Mesodermal cell (in vitro differentiated cells): ENCODE data around the gene MTPN.

ENCODE experiments used
- H3K27ac ChIP-seq: 2 replicates; pipeline ENCODE4 v1.7.0; 2013; ENCODE audit warnings: mild to moderate bottlenecking, low read depth, low read length, moderate library complexity; ENCODE audit not compliant: severe bottlenecking
- H3K36me3 ChIP-seq: 2 replicates; pipeline ENCODE4 v1.7.1; 2013; ENCODE audit warnings: mild to moderate bottlenecking, low read length, moderate library complexity; ENCODE audit not compliant: control insufficient read depth, insufficient read depth
- H3K4me1 ChIP-seq: one replicate; pipeline ENCODE4 v1.7.1; 2013; ENCODE audit warnings: mild to moderate bottlenecking, low read length; ENCODE audit not compliant: insufficient read depth, control insufficient read depth, poor library complexity, severe bottlenecking
- H3K4me3 ChIP-seq: 2 replicates; pipeline ENCODE4 v1.7.0; 2013; ENCODE audit warnings: low read length, control low read depth, mild to moderate bottlenecking; ENCODE audit not compliant: insufficient read depth, poor library complexity, severe bottlenecking; ENCODE audit errors: extremely low read depth
- H3K9me3 ChIP-seq: 2 replicates; pipeline ENCODE4 v1.7.1; 2013; ENCODE audit warnings: mild to moderate bottlenecking, low read length, moderate library complexity; ENCODE audit not compliant: control insufficient read depth
- WGBS, 2 experiments: methylation state at CpG; one replicate each; pipeline ENCODE4 v1.1.5; 2013; ENCODE audit warnings: missing lambda C conversion rate in 2 of 2; ENCODE audit not compliant: insufficient coverage in 2 of 2; 5-methylcytosine and 5-hydroxymethylcytosine counted together

MTPN gene

GRCh38 chr7:136006208-136006607 is 29.0 kb upstream of the MTPN start:
- Histone ChIP-seq H3K36me3 (no peaks in the 10 kb centered on the region), H3K27ac (no peak overlapping the region), H3K4me3 (no peak overlapping the region), H3K4me1 (no peaks in the 10 kb centered on the region), H3K9me3 (no peaks in the 10 kb centered on the region)
- WGBS, 2 experiments, result 85% methylated on average over 3 of the region's 3 CpGs; no CpG with 5 or more reads in 1 of the 2 experiments

- no peaks in the 10 kb centered on the region for H3K9me3 ChIP-seq
- H3K4me3 ChIP-seq, result no peak overlapping the region
- WGBS, 2 experiments, result 90 to 100% methylated on average over 2 of the region's 3 CpGs
- no peaks in the 10 kb centered on the region for H3K36me3 ChIP-seq
- no peaks in the 10 kb centered on the region for H3K4me1 ChIP-seq
- H3K27ac ChIP-seq, result no peak overlapping the region
These were observed 26.9 kb upstream of the MTPN start for GRCh38 chr7:136004083-136004482.

GRCh38 chr7:136002802-136003201 is 25.6 kb upstream of the MTPN start:
- no peaks in the 10 kb centered on the region for H3K4me1 ChIP-seq
- H3K27ac ChIP-seq, result no peak overlapping the region
- no peak overlapping the region for H3K4me3 ChIP-seq
- 67 to 80% methylated on average over 1 of the region's 1 CpG for WGBS, 2 experiments
- H3K9me3 ChIP-seq, result no peaks in the 10 kb centered on the region
- no peaks in the 10 kb centered on the region for H3K36me3 ChIP-seq

- no peaks in the 10 kb centered on the region for H3K36me3 ChIP-seq
- no peaks in the 10 kb centered on the region for H3K4me1 ChIP-seq
- 67 to 100% methylated on average over 1 of the region's 3 CpGs for WGBS, 2 experiments
- no peaks in the 10 kb centered on the region for H3K9me3 ChIP-seq
- no peak overlapping the region for H3K4me3 ChIP-seq
- H3K27ac ChIP-seq, result no peak overlapping the region
These were observed 23.2 kb upstream of the MTPN start for GRCh38 chr7:136000288-136000913.

GRCh38 chr7:135998081-135998480 is 20.9 kb upstream of the MTPN start:
- Histone ChIP-seq H3K27ac (no peak overlapping the region), H3K4me1 (peaks cover 2% of the 10 kb centered on the region), H3K9me3 (no peaks in the 10 kb centered on the region), H3K36me3 (no peaks in the 10 kb centered on the region), H3K4me3 (no peak overlapping the region)

- H3K9me3 ChIP-seq, result no peaks in the 10 kb centered on the region
- H3K27ac ChIP-seq, result no peak overlapping the region
- H3K4me1 ChIP-seq, result peaks cover 5% of the 10 kb centered on the region
- no peak overlapping the region for H3K4me3 ChIP-seq
- 83% methylated on average over 1 of the region's 2 CpGs; no CpG with 5 or more reads in 1 of the 2 experiments for WGBS, 2 experiments
- H3K36me3 ChIP-seq, result no peaks in the 10 kb centered on the region
These were observed 18.6 kb upstream of the MTPN start for GRCh38 chr7:135995748-135996147.

GRCh38 chr7:135994466-135995205 is 17.5 kb upstream of the MTPN start:
- 91 to 95% methylated on average over 5 of the region's 6 CpGs for WGBS, 2 experiments
- no peaks in the 10 kb centered on the region for H3K36me3 ChIP-seq
- no peak overlapping the region for H3K4me3 ChIP-seq
- peaks cover 5% of the 10 kb centered on the region for H3K4me1 ChIP-seq
- no peaks in the 10 kb centered on the region for H3K9me3 ChIP-seq
- H3K27ac ChIP-seq, result no peak overlapping the region

GRCh38 chr7:135993950-135994349 is 16.8 kb upstream of the MTPN start:
- no peaks in the 10 kb centered on the region for H3K9me3 ChIP-seq

GRCh38 chr7:135991906-135992305 is 14.7 kb upstream of the MTPN start:
- Histone ChIP-seq H3K9me3 (no peaks in the 10 kb centered on the region), H3K27ac (no peak overlapping the region), H3K4me1 (peaks cover 5% of the 10 kb centered on the region), H3K4me3 (no peak overlapping the region), H3K36me3 (no peaks in the 10 kb centered on the region)
- 100% methylated on average over 1 of the region's 2 CpGs; no CpG with 5 or more reads in 1 of the 2 experiments for WGBS, 2 experiments

More at GRCh38 chr7:135993950-135994349, 16.8 kb upstream of the MTPN start:
- Histone ChIP-seq H3K4me1 (peaks cover 5% of the 10 kb centered on the region), H3K4me3 (no peak overlapping the region), H3K27ac (no peak overlapping the region), H3K36me3 (no peaks in the 10 kb centered on the region)
- WGBS, 2 experiments, result 100% methylated on average over 1 of the region's 3 CpGs; no CpG with 5 or more reads in 1 of the 2 experiments

GRCh38 chr7:135991322-135991721 is 14.2 kb upstream of the MTPN start:
- Histone ChIP-seq H3K4me1 (peaks cover 5% of the 10 kb centered on the region), H3K9me3 (no peaks in the 10 kb centered on the region), H3K4me3 (no peak overlapping the region), H3K36me3 (no peaks in the 10 kb centered on the region), H3K27ac (no peak overlapping the region)
- WGBS, 2 experiments, result 78 to 89% methylated on average over 4 to 5 of the region's 6 CpGs

GRCh38 chr7:135990258-135990657 is 13.1 kb upstream of the MTPN start:
- WGBS, 2 experiments, result no CpG with 5 or more reads among the region's 1 CpG
- Histone ChIP-seq H3K9me3 (no peaks in the 10 kb centered on the region), H3K4me3 (no peak overlapping the region), H3K36me3 (no peaks in the 10 kb centered on the region), H3K4me1 (peaks cover 5% of the 10 kb centered on the region), H3K27ac (no peak overlapping the region)
